ENCODE measurements around the gene USP14.

The USP14 gene

DNA sequence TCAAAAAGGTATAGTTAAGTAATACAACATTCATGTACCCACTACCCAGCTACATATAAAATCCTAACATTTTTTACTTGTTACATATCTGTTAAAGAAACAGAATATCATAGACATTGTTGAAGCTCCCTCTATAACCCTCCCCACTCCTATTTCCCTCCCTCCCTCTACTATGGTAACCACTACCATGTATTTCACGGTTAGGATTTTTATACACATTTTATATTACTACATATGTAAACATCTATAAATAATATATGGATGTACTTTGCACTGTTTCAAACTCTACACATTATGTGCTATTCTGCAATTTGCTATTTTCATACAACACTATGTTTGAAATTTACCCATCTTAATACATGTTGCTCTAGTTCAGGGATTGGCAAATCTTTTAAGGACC lies 73.2 kb downstream of the USP14 start:
- no peak for DNase-seq

DNA sequence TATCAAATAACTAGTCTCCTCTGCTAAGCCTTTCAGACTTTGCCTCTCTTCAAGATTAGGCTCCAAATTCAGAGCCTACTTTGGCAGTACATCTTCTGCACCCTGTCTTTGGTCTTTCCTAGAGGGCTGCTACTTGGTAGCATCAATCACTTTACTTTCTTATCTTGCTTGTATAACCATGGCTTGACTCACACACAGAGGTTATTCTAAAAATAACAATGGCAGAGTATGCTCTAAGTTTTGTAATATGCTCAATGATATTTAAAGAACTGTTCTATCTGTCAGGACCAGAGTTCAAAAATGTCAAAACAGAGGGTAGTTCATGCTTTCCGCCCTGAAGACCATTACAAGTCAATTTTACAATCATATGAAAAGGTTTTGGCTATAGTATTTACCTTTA lies 81.8 kb downstream of the USP14 start:
- no peak for DNase-seq

DNA sequence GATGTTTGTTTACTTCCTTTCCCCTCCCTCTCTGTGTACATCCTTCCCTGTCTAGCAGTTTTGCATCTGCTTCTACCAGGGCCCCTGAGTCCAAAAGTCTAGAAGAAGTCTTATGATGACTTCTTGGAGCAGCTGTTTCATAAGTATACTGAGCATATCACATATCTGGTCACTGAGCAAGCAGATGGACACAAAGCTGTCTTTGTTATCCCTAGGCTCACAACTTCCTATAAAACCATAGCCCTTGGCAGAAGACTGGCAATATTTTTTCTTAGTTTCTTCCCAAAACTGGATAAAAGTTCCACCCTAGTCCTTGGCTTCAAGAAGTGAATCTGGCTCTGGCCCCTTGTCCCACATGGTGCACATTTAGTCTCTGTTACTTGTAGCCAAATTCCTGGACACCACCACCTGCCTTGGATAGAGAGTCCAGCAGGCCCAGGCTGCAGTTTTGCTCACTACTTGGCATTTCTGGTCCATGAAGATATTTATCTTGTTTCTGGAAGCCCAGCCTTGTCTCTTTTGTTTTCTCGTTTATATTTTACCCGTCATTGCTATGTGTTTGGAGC lies 87.0 kb downstream of the USP14 start:
- DNase-seq: no peak

DNA sequence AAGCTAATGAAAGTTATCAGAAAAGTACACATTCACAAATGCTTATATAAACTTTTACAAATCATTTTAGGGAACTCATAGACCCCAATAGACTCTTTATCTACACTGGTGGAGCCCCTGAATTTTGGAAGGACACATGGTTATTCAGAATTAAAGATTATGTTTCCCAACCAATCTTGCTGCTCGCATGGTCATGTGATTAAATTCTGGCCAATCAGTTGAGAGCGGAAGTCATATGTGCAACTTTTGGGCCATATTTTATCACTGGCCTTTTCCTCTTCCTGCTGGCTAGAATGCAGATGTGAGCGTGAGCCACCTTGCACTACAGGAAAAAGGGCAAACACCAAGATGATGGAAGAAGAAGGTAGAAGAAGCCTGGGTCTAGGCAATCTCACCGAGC lies 89.7 kb downstream of the USP14 start:
- no peak for DNase-seq

GRCh38 chr18:250685-251084 lies 92.3 kb downstream of the USP14 start:
- no peak for DNase-seq

DNA sequence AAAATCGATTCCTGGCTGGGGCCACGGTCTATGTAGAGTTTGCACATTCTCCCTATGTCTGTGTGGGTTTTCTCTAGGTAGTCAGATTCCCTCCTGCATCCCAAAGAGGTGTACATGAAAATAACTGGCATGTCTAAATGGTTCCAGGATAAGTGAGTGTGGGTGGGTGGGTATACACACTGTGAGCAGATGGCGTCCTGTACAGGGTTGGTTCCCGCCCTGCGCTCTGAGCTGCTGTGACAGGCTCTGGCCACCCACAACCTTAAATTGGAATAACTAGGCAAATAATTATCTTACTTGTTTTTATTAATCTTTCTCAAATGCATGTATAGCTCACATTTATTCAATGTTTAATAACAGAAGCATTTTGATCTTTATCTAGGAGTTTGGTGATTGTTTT lies 93.2 kb downstream of the USP14 start:
- DNase-seq: no peak

DNA sequence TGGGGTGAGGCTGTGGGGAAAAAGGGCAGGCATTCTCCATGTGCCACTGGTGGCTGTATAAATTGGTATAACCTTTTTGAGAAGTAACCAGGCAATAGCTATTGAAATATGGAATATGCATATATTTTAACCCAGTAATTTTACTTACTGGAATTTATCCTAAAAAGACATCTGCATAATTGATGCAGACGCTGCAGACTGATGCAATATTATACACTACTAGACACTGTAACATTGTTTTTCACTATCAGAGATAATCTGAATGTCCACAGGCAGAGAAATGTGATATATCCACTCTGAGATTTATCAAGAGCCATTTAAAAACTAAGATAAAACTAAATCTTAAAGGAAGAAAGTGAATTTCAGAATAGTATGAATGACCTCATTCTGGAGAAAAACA lies 94.8 kb downstream of the USP14 start:
- DNase-seq: no peak

- no peak for DNase-seq
These were observed 96.8 kb downstream of the USP14 start for GRCh38 chr18:255171-255570.

DNA sequence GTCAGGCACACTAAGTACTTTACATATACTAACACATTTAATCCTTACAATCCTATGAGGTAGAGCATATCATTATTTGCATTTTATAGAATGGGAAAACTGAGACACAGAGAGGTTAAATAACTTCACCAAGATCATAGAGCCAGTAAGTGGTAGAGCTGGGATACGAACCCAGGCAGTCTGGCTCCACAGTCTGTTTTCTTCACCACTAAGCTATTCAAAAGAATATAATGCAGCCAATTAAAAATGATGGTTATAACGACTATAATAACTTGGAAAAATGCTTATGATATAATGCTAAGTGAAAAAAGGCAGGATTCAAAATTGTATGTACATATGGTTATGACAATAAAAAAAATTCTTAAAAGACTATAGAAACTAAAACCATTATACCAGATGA lies 102.2 kb downstream of the USP14 start:
- no peak for DNase-seq

GRCh38 chr18:261398-262073 lies 103.2 kb downstream of the USP14 start:
- no peak for DNase-seq

Measured in NCI-H510A (cell line).